Lung (tissue), 12 donors: ENCODE results near the gene NCOA5. TPM values are rescaled to one million over a fixed set of nuclear protein-coding genes. Genes with fewer than 3 reads are reported as not detected.

Source experiments
- ATAC-seq: fragments of 200-7000 bp; cut with Tn5 transposase; one replicate; pipeline ENCODE4 v1.9.1; 2020; ENCODE audit warnings: moderate number of reproducible peaks; ENCODE audit not compliant: insufficient read depth, low FRiP score
- DNase-seq, 3 donors: peaks; one replicate each; pipeline ENCODE4 v3.0.0-alpha.2; 2013 to 2017
- H3K27ac ChIP-seq, 2 donors: one replicate each; pipeline ENCODE4 v1.5.1; 2013; ENCODE audit warnings: mild to moderate bottlenecking in 2 of 2, moderate library complexity in 2 of 2, control low read depth in 1 of 2, inconsistent platforms in 1 of 2, low read depth in 1 of 2, low read length in 1 of 2
- H3K27me3 ChIP-seq, 3 donors: one replicate each; pipeline ENCODE4 v1.5.1; 2013; ENCODE audit warnings: low read length in 2 of 3; ENCODE audit not compliant: control insufficient read depth in 3 of 3, insufficient read depth in 3 of 3
- H3K36me3 ChIP-seq, 4 donors: one replicate each; pipeline ENCODE4 v1.5.1; 2013; ENCODE audit warnings: low read length in 4 of 4, mild to moderate bottlenecking in 1 of 4, moderate library complexity in 1 of 4; ENCODE audit not compliant: control insufficient read depth in 4 of 4, insufficient read depth in 4 of 4
- H3K4me1 ChIP-seq, 5 donors: one replicate each; pipeline ENCODE4 v1.5.1; 2013; ENCODE audit warnings: low read length in 5 of 5, mild to moderate bottlenecking in 2 of 5, moderate library complexity in 1 of 5; ENCODE audit not compliant: control insufficient read depth in 5 of 5, insufficient read depth in 5 of 5
- H3K4me3 ChIP-seq: one replicate; pipeline ENCODE4 v1.5.1; 2013; ENCODE audit warnings: mild to moderate bottlenecking, control low read depth, moderate library complexity
- H3K9ac ChIP-seq, 2 donors: one replicate each; pipeline ENCODE4 v1.5.1; 2013; ENCODE audit warnings: low read length in 2 of 2, control low read depth in 1 of 2; ENCODE audit not compliant: insufficient read depth in 1 of 2
- H3K9me3 ChIP-seq, 4 donors: one replicate each; pipeline ENCODE4 v1.5.1; 2013; ENCODE audit warnings: low read length in 3 of 4, mild to moderate bottlenecking in 1 of 4, moderate library complexity in 1 of 4; ENCODE audit not compliant: control insufficient read depth in 4 of 4, insufficient read depth in 3 of 4
- CTCF ChIP-seq: IDR thresholded peaks from 2 replicates; pipeline ENCODE4 v1.5.1; 2012; ENCODE audit warnings: mild to moderate bottlenecking; ENCODE audit errors: control extremely low read depth, extremely low read depth
- WGBS, 2 donors: extraction: QIAGEN DNeasy Blood & Tissue Kit; methylation state at CpG; one replicate each; pipeline ENCODE4 v1.1.7; 2013; 5-methylcytosine and 5-hydroxymethylcytosine counted together
- polyA plus RNA-seq, 2 donors: library from polyadenylated mRNA; stranded (reverse); fragments of 200-250 nt; gene quantifications; one replicate each; pipeline ENCODE4 v1.2.1, GENCODE V29; 2013
- total RNA-seq, 2 donors: library from RNA; depleted of rRNA in 1 of 2; stranded (reverse); fragments of >200 nt in 1 of 2; gene quantifications; one replicate each; pipeline ENCODE4 v1.2.1, GENCODE V29; 2014 to 2021
- donor health status: control.
- donor health status: control.
- donor health status: Bipolar disorder and iron deficiency.
- donor health status: healthy.
- donor health status: DM: yes; HTN: yes; CAD: no.

NCOA5 gene
- total and polyA plus RNA-seq, 4 donors, result 11.1 to 24.2 (median 15.1) TPM

GRCh38 chr20:46126440-46127056, 36.8 kb upstream of the NCOA5 start:
- no peak for DNase-seq
- Histone ChIP-seq H3K27me3 (peaks cover 0 to 9% (median 5%) of the 10 kb centered on the region in 3 donors), H3K4me3 (no peak overlapping the region), H3K9me3 (no peaks in the 10 kb centered on the region), H3K36me3 (peaks cover 0 to 25% (median 0%) of the 10 kb centered on the region in 4 donors), H3K9ac (no peak overlapping the region), H3K27ac (no peak overlapping the region), H3K4me1 (peaks cover 0 to 5% (median 2%) of the 10 kb centered on the region in 5 donors)
- no peak for ATAC-seq
- 85 to 91% methylated on average over 5 of the region's 5 CpGs for WGBS, 2 donors
- TF ChIP-seq CTCF, result no peak

- Histone ChIP-seq H3K36me3 (peaks cover 0 to 25% (median 0%) of the 10 kb centered on the region in 4 donors), H3K27ac (no peak overlapping the region), H3K27me3 (peaks cover 0 to 9% (median 0%) of the 10 kb centered on the region in 3 donors), H3K4me3 (no peak overlapping the region), H3K9ac (no peak overlapping the region), H3K9me3 (no peaks in the 10 kb centered on the region), H3K4me1 (peaks cover 0 to 5% (median 4%) of the 10 kb centered on the region in 5 donors)
- ATAC-seq, result no peak
- no peak for TF ChIP-seq CTCF
- WGBS, 2 donors, result 86 to 88% methylated on average over 11 of the region's 11 CpGs
- no peak for DNase-seq
Measured at GRCh38 chr20:46123482-46124245, 33.9 kb upstream of the NCOA5 start.

GRCh38 chr20:46122516-46123481, 33.0 kb upstream of the NCOA5 start:
- ATAC-seq, result no peak
- Histone ChIP-seq H3K4me3 (no peak overlapping the region), H3K27me3 (peaks cover 0 to 13% (median 0%) of the 10 kb centered on the region in 3 donors), H3K4me1 (peaks cover 0 to 5% (median 4%) of the 10 kb centered on the region in 5 donors), H3K9me3 (no peaks in the 10 kb centered on the region), H3K9ac (no peak overlapping the region), H3K36me3 (peaks cover 0 to 21% (median 0%) of the 10 kb centered on the region in 4 donors), H3K27ac (no peak overlapping the region)
- TF ChIP-seq CTCF, result no peak
- WGBS, 2 donors, result 90 to 95% methylated on average over 15 of the region's 15 CpGs
- no peak for DNase-seq
